ENCODE data around the gene CD274.
"Not testable (repeated sequence)": the region's sequence is repeated elsewhere in the genome, so short reads cannot be mapped to it uniquely, and the experiment has no call there.

Gene CD274

GRCh38 chr9:5468850-5469249 is 18.5 kb downstream of the CD274 start:
- no peak for DNase-seq (ENCODE audit: low read depth)

- DNase-seq (ENCODE audit: low read depth): no peak
Measured at GRCh38 chr9:5470122-5470521, 19.8 kb downstream of the CD274 start.

DNA sequence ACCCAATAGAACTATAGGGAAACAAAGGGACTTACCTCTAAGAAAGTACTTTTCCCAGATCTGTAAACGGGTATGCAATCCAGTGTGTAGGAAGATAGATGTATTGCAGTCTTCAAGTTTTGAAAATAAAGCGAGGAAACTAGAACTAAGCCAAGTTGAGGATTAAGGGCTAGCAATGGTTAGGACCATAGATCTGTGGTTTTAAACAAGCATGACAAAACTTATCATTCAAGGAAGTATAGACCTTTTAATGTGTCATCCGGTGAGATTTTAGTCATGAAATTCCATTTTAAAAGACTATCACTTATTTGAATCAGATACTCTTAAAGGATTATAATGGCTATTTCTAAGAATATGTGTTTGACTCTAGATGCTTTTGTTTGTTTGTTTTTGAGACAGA is 20.5 kb downstream of the CD274 start:
- DNase-seq (ENCODE audit: low read depth): no peak

GRCh38 chr9:5475611-5476010 is 25.3 kb downstream of the CD274 start:
- not testable (repeated sequence) for DNase-seq (ENCODE audit: low read depth)

- no peak for DNase-seq (ENCODE audit: low read depth)
Measured at GRCh38 chr9:5478206-5478605, 27.9 kb downstream of the CD274 start.

DNA sequence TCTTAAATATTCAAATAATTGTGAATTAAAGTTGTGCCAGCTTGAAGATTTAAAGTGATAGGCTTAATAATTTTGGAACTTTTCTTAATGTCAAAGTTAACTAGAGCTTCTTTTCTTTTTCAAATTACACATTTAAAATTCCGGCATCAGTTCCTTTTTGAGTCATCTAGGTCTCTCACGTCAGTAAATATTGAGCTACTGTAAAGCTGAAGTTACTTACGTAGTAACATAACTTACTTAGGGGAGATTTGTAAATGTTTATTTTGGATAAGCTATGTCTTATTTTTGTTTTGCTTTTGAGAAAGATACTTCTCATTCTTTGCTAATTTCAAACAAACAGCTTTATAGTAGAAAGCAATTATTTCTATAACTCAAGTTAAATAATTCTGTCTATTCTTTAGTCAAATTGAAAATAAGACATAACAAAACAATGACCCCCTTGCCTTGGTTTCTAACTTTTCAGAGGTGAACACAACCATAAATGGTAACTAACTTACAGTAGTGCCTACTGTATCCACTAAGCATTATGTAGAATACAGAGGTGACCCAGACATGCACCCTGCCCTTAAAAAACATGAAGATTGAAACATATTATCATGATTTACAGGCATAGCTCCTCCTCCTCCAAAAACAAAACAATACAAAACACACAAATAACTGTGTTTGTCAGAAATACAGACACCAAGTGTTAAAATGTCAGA is 29.8 kb downstream of the CD274 start:
- no peak for DNase-seq (ENCODE audit: low read depth)

DNA sequence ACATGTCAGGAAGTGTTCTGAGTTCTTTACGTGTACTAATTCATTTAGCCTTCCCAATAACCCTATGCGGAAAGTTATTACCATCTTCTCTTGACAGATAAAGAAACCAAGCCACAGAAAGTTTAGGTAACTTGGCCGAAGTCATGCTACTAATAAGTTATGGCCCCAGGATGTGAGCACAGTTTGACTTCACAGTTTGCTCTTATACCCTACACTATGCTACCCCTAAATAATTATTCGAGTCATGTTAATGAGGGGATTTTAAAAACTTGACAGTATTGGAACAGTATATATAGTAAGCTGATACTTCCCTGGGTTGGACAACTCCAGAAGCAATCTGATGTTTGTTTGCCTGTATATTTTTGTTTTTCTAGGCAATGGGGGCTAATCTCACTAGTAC is 30.6 kb downstream of the CD274 start:
- DNase-seq (ENCODE audit: low read depth): no peak

GRCh38 chr9:5481322-5482040 is 31.1 kb downstream of the CD274 start:
- no peak for DNase-seq (ENCODE audit: low read depth)

DNA sequence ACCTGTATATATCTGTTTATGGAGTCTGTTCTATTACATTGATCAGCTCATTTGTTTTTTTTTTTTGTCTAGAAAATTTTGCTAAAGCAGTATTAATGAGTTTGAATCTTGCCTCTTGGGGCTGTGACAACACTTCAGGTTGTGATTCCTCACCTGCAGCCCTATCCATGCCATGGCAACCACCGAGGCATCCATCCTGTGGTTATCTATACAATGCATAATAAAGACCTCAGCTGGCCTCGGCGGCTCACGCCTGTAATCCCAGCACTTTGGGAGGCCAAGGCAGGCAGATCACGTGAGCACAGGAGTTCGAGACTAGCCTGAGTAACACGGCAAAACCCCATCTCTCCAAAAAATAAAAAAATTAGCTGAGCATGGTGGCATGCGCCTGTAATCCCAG is 31.9 kb downstream of the CD274 start:
- no peak for DNase-seq (ENCODE audit: low read depth)

- DNase-seq (ENCODE audit: low read depth): no peak
Measured at GRCh38 chr9:5483306-5483705, 33.0 kb downstream of the CD274 start.

DNA sequence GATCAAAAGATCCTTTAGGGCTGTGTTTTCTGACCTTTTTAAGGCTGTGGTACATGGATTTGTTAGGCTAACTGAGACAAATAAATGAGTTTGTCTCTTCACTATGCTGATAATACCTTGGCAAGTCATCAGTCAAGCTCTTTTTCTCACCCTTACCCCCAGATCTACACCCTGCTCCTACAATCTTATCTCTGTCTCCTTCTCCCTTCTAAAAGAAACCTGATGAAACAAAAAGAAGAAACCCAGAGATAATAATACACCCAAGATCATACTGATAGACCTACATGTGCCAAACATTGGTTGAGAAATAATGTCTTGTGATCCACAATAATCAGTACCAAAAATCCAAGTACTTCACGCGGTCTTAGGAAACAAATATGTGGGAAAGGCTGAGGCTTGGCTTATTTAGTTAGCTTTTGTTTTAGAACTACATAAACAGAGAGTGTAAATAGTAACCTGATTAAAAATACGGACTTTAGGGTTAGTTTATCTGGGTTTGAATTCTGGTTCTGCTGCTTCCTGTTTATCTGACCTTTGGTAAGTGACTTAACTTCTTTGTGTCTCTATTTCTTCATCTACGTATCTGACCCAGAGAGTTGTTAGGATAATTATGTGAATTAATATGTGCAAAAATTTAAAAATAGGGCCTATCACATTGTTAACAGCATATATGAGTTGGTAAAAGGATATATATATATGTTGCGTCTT is 35.2 kb downstream of the CD274 start:
- no peak for DNase-seq (ENCODE audit: low read depth)

DNA sequence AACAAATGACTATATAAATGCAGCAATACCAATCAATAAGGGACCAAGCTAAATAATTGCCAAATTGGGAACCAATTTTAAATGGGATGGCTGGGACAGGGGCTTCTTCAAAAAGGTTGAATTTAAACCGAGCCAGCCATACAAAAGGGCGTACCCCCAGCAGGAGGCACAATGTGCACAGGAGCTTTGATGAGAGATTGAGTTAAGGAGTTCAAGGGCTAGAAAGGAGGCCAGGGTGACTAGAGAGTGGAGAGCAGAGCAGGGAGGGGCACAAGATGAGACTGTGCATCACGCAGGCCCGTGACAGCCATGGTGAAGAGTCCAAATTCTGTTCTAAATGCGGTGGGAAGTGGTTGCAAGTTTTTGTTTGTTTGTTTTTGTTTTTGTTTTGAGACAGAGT is 36.6 kb downstream of the CD274 start:
- no peak for DNase-seq (ENCODE audit: low read depth)

- DNase-seq (ENCODE audit: low read depth): no peak
Measured at GRCh38 chr9:5488221-5489008, 38.1 kb downstream of the CD274 start.

- DNase-seq (ENCODE audit: low read depth): no peak
Measured at GRCh38 chr9:5489630-5490490, 39.5 kb downstream of the CD274 start.

- no peak for DNase-seq (ENCODE audit: low read depth)
Measured at GRCh38 chr9:5492965-5493678, 42.8 kb downstream of the CD274 start.

GRCh38 chr9:5493679-5494511 is 43.6 kb downstream of the CD274 start:
- DNase-seq (ENCODE audit: low read depth): peak; percentile 73

- not testable (repeated sequence) for DNase-seq (ENCODE audit: low read depth)
Measured at GRCh38 chr9:5494765-5495164, 44.4 kb downstream of the CD274 start.

DNA sequence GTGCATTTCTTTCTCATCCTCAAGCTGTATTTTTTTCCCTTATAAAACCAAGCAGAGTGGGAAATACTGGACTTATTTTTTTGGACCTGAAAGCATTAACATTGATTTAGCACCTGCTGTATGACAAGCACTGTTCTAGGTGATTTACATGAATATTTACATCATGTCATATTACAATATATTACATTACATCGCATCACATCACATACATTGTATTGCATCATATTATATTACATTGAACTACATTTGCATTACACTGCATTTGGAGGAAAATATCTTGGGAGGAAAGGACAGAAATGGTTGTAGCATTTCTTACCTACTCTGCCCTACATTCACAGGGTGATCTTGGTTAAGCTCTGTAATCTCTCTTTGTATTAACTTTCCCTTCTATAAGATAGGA is 48.8 kb downstream of the CD274 start:
- no peak for DNase-seq (ENCODE audit: low read depth)

- no peak for DNase-seq (ENCODE audit: low read depth)
Measured at GRCh38 chr9:5499889-5500398, 49.6 kb downstream of the CD274 start.

All from non-pigmented ciliary epithelial cell (primary cell).